Fibroblast of mammary gland (primary cell): Measurements from ENCODE around the gene FOSL2.

Experiments
- DNase-seq: peaks from one replicate; pipeline ENCODE4 v3.0.0-alpha.2; 2010; ENCODE audit warnings: low read depth
- H3K4me3 ChIP-seq: 2 replicates; pipeline ENCODE4 v1.5.1; 2011; ENCODE audit warnings: low read depth, mild to moderate bottlenecking, low read length, moderate library complexity; ENCODE audit not compliant: control insufficient read depth
- TF ChIP-seq, protein P1 (sequence below): conservative IDR thresholded peaks from 2 replicates; pipeline ENCODE4 v1.5.1; 2011; ENCODE audit warnings: low read depth, low read length, inconsistent platforms; ENCODE audit not compliant: control insufficient read depth, insufficient read depth

Gene FOSL2

GRCh38 chr2:28395334-28396061 is 2.8 kb downstream of the FOSL2 start:
- TF ChIP-seq, protein P1, sequence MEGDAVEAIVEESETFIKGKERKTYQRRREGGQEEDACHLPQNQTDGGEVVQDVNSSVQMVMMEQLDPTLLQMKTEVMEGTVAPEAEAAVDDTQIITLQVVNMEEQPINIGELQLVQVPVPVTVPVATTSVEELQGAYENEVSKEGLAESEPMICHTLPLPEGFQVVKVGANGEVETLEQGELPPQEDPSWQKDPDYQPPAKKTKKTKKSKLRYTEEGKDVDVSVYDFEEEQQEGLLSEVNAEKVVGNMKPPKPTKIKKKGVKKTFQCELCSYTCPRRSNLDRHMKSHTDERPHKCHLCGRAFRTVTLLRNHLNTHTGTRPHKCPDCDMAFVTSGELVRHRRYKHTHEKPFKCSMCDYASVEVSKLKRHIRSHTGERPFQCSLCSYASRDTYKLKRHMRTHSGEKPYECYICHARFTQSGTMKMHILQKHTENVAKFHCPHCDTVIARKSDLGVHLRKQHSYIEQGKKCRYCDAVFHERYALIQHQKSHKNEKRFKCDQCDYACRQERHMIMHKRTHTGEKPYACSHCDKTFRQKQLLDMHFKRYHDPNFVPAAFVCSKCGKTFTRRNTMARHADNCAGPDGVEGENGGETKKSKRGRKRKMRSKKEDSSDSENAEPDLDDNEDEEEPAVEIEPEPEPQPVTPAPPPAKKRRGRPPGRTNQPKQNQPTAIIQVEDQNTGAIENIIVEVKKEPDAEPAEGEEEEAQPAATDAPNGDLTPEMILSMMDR, result no peak
- H3K4me3 ChIP-seq, result peak overlapping the region; percentile 91
- peak; percentile 77 for DNase-seq

DNA sequence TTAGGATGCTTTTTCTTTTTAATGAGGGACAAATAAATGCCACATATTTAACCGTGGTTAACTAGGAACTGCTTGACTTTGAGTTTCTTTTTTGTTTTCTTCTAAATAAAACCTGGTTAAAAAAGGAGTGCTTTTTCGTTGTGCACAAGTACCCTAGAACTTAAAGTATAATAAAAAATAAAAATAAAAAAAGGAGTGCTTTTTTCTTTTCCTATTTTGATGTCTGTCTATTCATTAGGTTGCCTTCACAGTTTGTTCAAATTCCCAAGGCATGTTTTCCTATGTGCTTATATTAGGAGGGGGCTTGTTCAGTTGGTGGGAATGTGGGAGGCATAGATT is 4.4 kb downstream of the FOSL2 start:
- peak overlapping the region; percentile 91 for H3K4me3 ChIP-seq
- TF ChIP-seq, protein P1, result no peak
- no peak for DNase-seq

- TF ChIP-seq, protein P1, result no peak
- DNase-seq, result peak; percentile 74
- H3K4me3 ChIP-seq, result no peak overlapping the region
These were observed 5.6 kb downstream of the FOSL2 start for GRCh38 chr2:28398101-28398834.

GRCh38 chr2:28399289-28399688 is 6.6 kb downstream of the FOSL2 start:
- no peak for DNase-seq
- H3K4me3 ChIP-seq, result no peak overlapping the region
- TF ChIP-seq, protein P1, result no peak

- no peak overlapping the region for H3K4me3 ChIP-seq
- TF ChIP-seq, protein P1, result no peak
- DNase-seq, result no peak
These were observed 7.3 kb downstream of the FOSL2 start for GRCh38 chr2:28399956-28400355.

- no peak for DNase-seq
- TF ChIP-seq, protein P1, result no peak
- no peak overlapping the region for H3K4me3 ChIP-seq
These were observed 7.8 kb downstream of the FOSL2 start for GRCh38 chr2:28400419-28400818.
